ENCODE results near the gene TAF3.

Gene TAF3

DNA sequence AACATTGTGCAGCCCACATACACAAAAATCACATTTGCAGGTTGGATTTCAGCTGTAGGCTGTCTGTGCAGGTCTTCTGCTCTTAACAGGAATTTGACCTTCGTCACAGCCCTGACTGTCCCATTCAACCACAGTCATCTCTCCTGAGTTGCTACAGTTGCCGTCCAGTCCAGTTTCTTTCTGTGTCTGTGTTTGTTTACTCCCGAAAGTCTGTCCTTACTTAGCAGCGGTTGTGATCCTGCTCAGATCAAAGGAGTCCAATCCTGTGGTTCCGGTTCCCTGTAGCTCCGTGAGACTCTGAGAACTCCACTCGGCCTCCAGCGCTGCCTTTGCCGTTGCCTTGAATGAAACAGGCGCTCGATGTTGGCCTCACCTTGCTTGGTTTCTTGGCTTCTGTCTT, 124.6 kb downstream of the TAF3 start:
- no peaks in the 10 kb centered on the region for H3K9me3 ChIP-seq (ENCODE audit: insufficient read depth, low read length)
- no peak overlapping the region for H3K9ac ChIP-seq (ENCODE audit: low read length)
- no peaks in the 10 kb centered on the region for H4K20me1 ChIP-seq (ENCODE audit: low read depth, low read length)
- no peak for TF ChIP-seq EZH2phosphoT487 (conservative IDR thresholded peaks at IDR 0.05; ENCODE audit: low read length)
- TF ChIP-seq, protein P1, sequence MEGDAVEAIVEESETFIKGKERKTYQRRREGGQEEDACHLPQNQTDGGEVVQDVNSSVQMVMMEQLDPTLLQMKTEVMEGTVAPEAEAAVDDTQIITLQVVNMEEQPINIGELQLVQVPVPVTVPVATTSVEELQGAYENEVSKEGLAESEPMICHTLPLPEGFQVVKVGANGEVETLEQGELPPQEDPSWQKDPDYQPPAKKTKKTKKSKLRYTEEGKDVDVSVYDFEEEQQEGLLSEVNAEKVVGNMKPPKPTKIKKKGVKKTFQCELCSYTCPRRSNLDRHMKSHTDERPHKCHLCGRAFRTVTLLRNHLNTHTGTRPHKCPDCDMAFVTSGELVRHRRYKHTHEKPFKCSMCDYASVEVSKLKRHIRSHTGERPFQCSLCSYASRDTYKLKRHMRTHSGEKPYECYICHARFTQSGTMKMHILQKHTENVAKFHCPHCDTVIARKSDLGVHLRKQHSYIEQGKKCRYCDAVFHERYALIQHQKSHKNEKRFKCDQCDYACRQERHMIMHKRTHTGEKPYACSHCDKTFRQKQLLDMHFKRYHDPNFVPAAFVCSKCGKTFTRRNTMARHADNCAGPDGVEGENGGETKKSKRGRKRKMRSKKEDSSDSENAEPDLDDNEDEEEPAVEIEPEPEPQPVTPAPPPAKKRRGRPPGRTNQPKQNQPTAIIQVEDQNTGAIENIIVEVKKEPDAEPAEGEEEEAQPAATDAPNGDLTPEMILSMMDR (IDR thresholded peaks at IDR 0.05; ENCODE audit: insufficient read depth, low read length, poor library complexity, severe bottlenecking), result no peak
- no peaks in the 10 kb centered on the region for H3F3A ChIP-seq (ENCODE audit: insufficient read depth)
- H3K9me2 ChIP-seq (replicated peaks; ENCODE audit: insufficient read depth, low read length), result no peaks in the 10 kb centered on the region
- H3K27ac ChIP-seq (ENCODE audit: low read depth, low read length), result no peak overlapping the region
- H3K27me3 ChIP-seq (ENCODE audit: low read length), result no peaks in the 10 kb centered on the region
- H3K36me3 ChIP-seq (ENCODE audit: low read length), result no peaks in the 10 kb centered on the region
- no peak overlapping the region for H3K4me3 ChIP-seq (ENCODE audit: insufficient read depth, low read length, poor library complexity, severe bottlenecking)
- no peaks in the 10 kb centered on the region for H3K79me2 ChIP-seq (ENCODE audit: insufficient read depth, low read length)
- H3K4me2 ChIP-seq (ENCODE audit: low read depth, low read length, poor library complexity, severe bottlenecking), result no peak overlapping the region
- no peak overlapping the region for H2AFZ ChIP-seq (ENCODE audit: low read depth, low read length, severe bottlenecking)

DNA sequence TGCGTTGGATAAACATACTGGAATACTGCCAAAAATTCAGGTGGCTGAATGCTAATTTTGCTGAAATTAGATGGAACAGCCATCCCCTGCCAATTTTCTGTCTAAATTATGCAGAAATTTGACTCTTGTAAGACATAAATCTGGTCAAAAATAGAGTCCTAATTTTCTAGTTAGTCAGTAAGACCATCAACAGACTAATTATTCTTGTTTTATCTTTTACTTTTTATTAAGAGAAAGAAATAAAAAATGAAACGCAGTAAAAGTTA, 125.8 kb downstream of the TAF3 start:
- no peak overlapping the region for H2AFZ ChIP-seq (ENCODE audit: low read depth, low read length, severe bottlenecking)
- no peaks in the 10 kb centered on the region for H3K79me2 ChIP-seq (ENCODE audit: insufficient read depth, low read length)
- no peak overlapping the region for H3K9ac ChIP-seq (ENCODE audit: low read length)
- no peaks in the 10 kb centered on the region for H3K36me3 ChIP-seq (ENCODE audit: low read length)
- H3K27ac ChIP-seq (ENCODE audit: low read depth, low read length), result no peak overlapping the region
- no peaks in the 10 kb centered on the region for H3K27me3 ChIP-seq (ENCODE audit: low read length)
- H3K9me3 ChIP-seq (ENCODE audit: insufficient read depth, low read length), result no peaks in the 10 kb centered on the region
- H3K4me2 ChIP-seq (ENCODE audit: low read depth, low read length, poor library complexity, severe bottlenecking), result no peak overlapping the region
- H4K20me1 ChIP-seq (ENCODE audit: low read depth, low read length), result no peaks in the 10 kb centered on the region
- H3F3A ChIP-seq (ENCODE audit: insufficient read depth), result no peaks in the 10 kb centered on the region
- no peak overlapping the region for H3K4me3 ChIP-seq (ENCODE audit: insufficient read depth, low read length, poor library complexity, severe bottlenecking)
- no peak for TF ChIP-seq EZH2phosphoT487 (conservative IDR thresholded peaks at IDR 0.05; ENCODE audit: low read length)
- TF ChIP-seq, protein P1 (IDR thresholded peaks at IDR 0.05; ENCODE audit: insufficient read depth, low read length, poor library complexity, severe bottlenecking), result no peak
- H3K9me2 ChIP-seq (replicated peaks; ENCODE audit: insufficient read depth, low read length), result no peaks in the 10 kb centered on the region

DNA sequence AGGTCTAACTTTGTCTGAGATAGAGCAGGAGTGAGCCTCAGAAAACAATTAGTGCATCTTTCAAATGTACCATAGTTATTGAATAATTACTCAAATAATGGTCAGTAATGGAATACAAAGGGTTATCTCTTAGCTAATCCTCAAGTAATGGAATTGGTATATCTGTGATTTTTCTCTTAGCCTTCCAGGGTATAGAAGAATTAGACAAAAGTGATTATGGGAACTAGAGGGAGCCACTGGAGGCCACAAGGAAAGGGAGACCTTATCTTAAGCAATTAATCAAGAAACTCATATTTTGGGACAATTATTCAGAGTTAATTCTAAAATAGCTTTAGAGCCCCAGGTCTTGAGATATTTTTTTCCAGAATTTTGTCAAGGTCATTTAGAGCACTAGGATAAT, 126.2 kb downstream of the TAF3 start:
- no peaks in the 10 kb centered on the region for H3K9me3 ChIP-seq (ENCODE audit: insufficient read depth, low read length)
- no peaks in the 10 kb centered on the region for H4K20me1 ChIP-seq (ENCODE audit: low read depth, low read length)
- no peak overlapping the region for H3K4me2 ChIP-seq (ENCODE audit: low read depth, low read length, poor library complexity, severe bottlenecking)
- no peak overlapping the region for H3K9ac ChIP-seq (ENCODE audit: low read length)
- TF ChIP-seq EZH2phosphoT487 (conservative IDR thresholded peaks at IDR 0.05; ENCODE audit: low read length), result no peak
- TF ChIP-seq, protein P1 (IDR thresholded peaks at IDR 0.05; ENCODE audit: insufficient read depth, low read length, poor library complexity, severe bottlenecking), result no peak
- no peaks in the 10 kb centered on the region for H3K27me3 ChIP-seq (ENCODE audit: low read length)
- no peak overlapping the region for H3K4me3 ChIP-seq (ENCODE audit: insufficient read depth, low read length, poor library complexity, severe bottlenecking)
- H2AFZ ChIP-seq (ENCODE audit: low read depth, low read length, severe bottlenecking), result no peak overlapping the region
- H3F3A ChIP-seq (ENCODE audit: insufficient read depth), result no peaks in the 10 kb centered on the region
- no peaks in the 10 kb centered on the region for H3K36me3 ChIP-seq (ENCODE audit: low read length)
- H3K9me2 ChIP-seq (replicated peaks; ENCODE audit: insufficient read depth, low read length), result no peaks in the 10 kb centered on the region
- no peak overlapping the region for H3K27ac ChIP-seq (ENCODE audit: low read depth, low read length)
- no peaks in the 10 kb centered on the region for H3K79me2 ChIP-seq (ENCODE audit: insufficient read depth, low read length)

DNA sequence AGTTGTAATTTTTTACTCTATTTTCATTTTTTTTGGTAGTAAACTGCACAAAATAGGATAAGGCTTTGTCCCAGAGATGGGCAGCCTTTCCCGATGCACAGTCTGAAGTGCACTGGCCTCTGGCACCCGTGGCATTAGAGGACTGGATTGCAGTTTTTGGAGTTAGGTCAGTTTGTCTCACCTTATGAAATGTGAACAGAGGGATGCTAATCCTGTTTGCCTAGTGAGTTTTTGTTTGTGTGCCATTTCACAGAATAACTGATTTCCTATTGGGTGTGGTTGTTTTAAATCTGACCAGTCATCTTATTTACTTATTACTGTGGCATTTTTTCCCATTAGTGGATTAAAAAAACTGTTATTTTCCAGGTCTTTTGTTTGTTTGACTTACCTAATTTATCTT, 126.7 kb downstream of the TAF3 start:
- TF ChIP-seq, protein P1 (IDR thresholded peaks at IDR 0.05; ENCODE audit: insufficient read depth, low read length, poor library complexity, severe bottlenecking), result no peak
- no peak for TF ChIP-seq EZH2phosphoT487 (conservative IDR thresholded peaks at IDR 0.05; ENCODE audit: low read length)
- Histone ChIP-seq H3K27ac (ENCODE audit: low read depth, low read length) (no peak overlapping the region), H3K4me2 (ENCODE audit: low read depth, low read length, poor library complexity, severe bottlenecking) (no peak overlapping the region), H3K4me3 (ENCODE audit: insufficient read depth, low read length, poor library complexity, severe bottlenecking) (no peak overlapping the region), H4K20me1 (ENCODE audit: low read depth, low read length) (no peaks in the 10 kb centered on the region), H3F3A (ENCODE audit: insufficient read depth) (no peaks in the 10 kb centered on the region), H3K9ac (ENCODE audit: low read length) (no peak overlapping the region), H3K27me3 (ENCODE audit: low read length) (no peaks in the 10 kb centered on the region), H3K9me2 (replicated peaks; ENCODE audit: insufficient read depth, low read length) (no peaks in the 10 kb centered on the region), H2AFZ (ENCODE audit: low read depth, low read length, severe bottlenecking) (no peak overlapping the region), H3K79me2 (ENCODE audit: insufficient read depth, low read length) (no peaks in the 10 kb centered on the region), H3K36me3 (ENCODE audit: low read length) (no peaks in the 10 kb centered on the region), H3K9me3 (ENCODE audit: insufficient read depth, low read length) (no peaks in the 10 kb centered on the region)

Data from SU-DHL-6 (cell line).